ENCODE measurements around the gene TNNI2.

DNA sequence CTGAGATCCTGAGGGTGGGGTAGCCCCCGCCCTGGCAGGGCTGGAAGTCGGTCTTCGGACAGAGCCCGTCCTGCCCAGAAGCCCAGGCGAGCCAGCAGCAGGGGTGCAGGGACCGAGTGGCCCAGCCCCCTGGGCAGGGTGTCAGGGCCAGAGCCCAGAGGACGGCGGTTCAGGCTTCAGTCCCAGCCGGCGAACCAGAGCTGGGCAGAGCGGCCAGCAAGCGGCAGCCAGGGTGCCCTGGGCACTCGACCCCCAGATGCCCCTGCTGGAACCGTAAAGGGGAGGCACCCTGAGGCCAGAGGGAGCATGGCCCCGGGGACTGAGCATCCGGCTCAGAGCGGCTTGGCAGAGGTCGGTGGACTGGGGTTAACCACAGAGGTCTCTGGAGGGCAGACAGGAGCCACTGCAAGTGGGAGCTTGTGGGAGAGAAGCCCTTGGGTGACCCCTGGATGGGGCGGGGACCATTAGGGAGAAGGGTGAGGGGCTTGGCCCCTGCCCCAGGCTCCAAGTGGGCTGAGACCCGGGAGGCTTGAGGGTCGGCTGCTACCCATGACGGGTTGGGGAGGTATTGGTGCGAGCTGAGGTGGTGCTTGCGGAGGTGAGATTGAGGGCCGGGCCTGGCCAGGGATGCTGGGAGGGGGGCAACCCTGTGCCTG, 30.0 kb downstream of the TNNI2 start:
- TF ChIP-seq, protein P1, sequence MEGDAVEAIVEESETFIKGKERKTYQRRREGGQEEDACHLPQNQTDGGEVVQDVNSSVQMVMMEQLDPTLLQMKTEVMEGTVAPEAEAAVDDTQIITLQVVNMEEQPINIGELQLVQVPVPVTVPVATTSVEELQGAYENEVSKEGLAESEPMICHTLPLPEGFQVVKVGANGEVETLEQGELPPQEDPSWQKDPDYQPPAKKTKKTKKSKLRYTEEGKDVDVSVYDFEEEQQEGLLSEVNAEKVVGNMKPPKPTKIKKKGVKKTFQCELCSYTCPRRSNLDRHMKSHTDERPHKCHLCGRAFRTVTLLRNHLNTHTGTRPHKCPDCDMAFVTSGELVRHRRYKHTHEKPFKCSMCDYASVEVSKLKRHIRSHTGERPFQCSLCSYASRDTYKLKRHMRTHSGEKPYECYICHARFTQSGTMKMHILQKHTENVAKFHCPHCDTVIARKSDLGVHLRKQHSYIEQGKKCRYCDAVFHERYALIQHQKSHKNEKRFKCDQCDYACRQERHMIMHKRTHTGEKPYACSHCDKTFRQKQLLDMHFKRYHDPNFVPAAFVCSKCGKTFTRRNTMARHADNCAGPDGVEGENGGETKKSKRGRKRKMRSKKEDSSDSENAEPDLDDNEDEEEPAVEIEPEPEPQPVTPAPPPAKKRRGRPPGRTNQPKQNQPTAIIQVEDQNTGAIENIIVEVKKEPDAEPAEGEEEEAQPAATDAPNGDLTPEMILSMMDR (IDR thresholded peaks at IDR 0.05): no peak
- no peak for TF ChIP-seq POLR2A (IDR thresholded peaks at IDR 0.05)
